ENCODE data around the gene TNFAIP8. TPM values are rescaled to one million over a fixed set of nuclear protein-coding genes. Genes with fewer than 3 reads are reported as not detected.

TNFAIP8 gene
- total and polyA plus RNA-seq, 9 of the 15 experiments (the other 6 are each of a cell fraction or from before 2014, with no cell fraction given), result 29.9 to 52.2 (median 44.8) TPM

GRCh38 chr5:119353213-119353612, 2.6 kb upstream of the TNFAIP8 start:
- H2AFZ ChIP-seq (ENCODE audit: low read depth, low read length), result no peak overlapping the region
- CTCF ChIA-PET (ENCODE audit: low intra/inter-chr PET ratio), result no interaction called here
- no peak overlapping the region for H3K27ac ChIP-seq (ENCODE audit: extremely low read depth, low read depth, low read length)
- intact Hi-C loops (cut with micrococcal nuclease) (no loop called here), in situ Hi-C loops (cut with MboI) (no loop called here)
- POLR2A ChIA-PET, result interaction anchor here (0.5 to 0.6 kb wide), 2 partner anchors 16 to 33 kb away, joined by 3 to 5 read pairs; no protein-coding TSS in a partner anchor
- no peaks in the 10 kb centered on the region for H3K9me3 ChIP-seq (replicated peaks; ENCODE audit: control insufficient read depth, insufficient read depth, low read depth, low read length)
- ATAC-seq (no peak), DNase-seq (ENCODE audit: extremely low read depth in 1 of 4, low spot score in 3 of 4) (no peak), FAIRE-seq (no peak)
- BruUV-seq (replicated peaks), result no TSS peak
- no peak overlapping the region for H3K9ac ChIP-seq (ENCODE audit: insufficient read depth in 1 of 2, low read depth in 2 of 2, low read length in 2 of 2)
- H3K4me2 ChIP-seq (ENCODE audit: insufficient read depth, low read length), result no peak overlapping the region
- no peak overlapping the region for H3K4me3 ChIP-seq
- no peaks in the 10 kb centered on the region for H3K27me3 ChIP-seq (ENCODE audit: control insufficient read depth in 2 of 2, insufficient read depth in 2 of 2, low read length in 2 of 2)
- 62% methylated on average over 2 of the region's 2 CpGs for WGBS (ENCODE audit: insufficient coverage, low coverage, missing lambda C conversion rate)
- H3K79me2 ChIP-seq (ENCODE audit: control insufficient read depth, insufficient read depth, low read length), result peaks cover 37% of the 10 kb centered on the region; the same call in 2 of the 3 replicates
- no peaks in the 10 kb centered on the region for H3K9me1 ChIP-seq (ENCODE audit: control insufficient read depth, insufficient read depth, low read length)
- no peak for TF ChIP-seq FOXA1 (IDR thresholded peaks at IDR 0.05; ENCODE audit: borderline replicate concordance)
- no peak for TF ChIP-seq EGR1 (conservative IDR thresholded peaks at IDR 0.05)
- TF ChIP-seq ATF1 (CRISPR knock-in tag; IDR thresholded peaks at IDR 0.05), result no peak
- TF ChIP-seq ATF1 (tag; IDR thresholded peaks at IDR 0.05), result no peak
- TF ChIP-seq SMAD3 (CRISPR knock-in tag; conservative IDR thresholded peaks at IDR 0.05), result no peak
- no peak for TF ChIP-seq MLLT1 (IDR thresholded peaks at IDR 0.05)
- TF ChIP-seq SIN3A (IDR thresholded peaks at IDR 0.05; ENCODE audit: borderline replicate concordance in 2 of 2, control insufficient read depth in 1 of 2, low read depth in 2 of 2, low read length in 2 of 2), result no peak
- TF ChIP-seq POLR3A (IDR thresholded peaks at IDR 0.05; ENCODE audit: borderline replicate concordance, extremely low read depth, insufficient read depth, insufficient read length), result no peak
- TF ChIP-seq ZNF778 (CRISPR knock-in tag; IDR thresholded peaks at IDR 0.05), result no peak
- TF ChIP-seq THAP7 (CRISPR knock-in tag; IDR thresholded peaks at IDR 0.05), result no peak
- no peak for TF ChIP-seq ZNF3 (CRISPR knock-in tag; IDR thresholded peaks at IDR 0.05)
- TF ChIP-seq SETDB1 (IDR thresholded peaks at IDR 0.05; ENCODE audit: low read length), result no peak
- TF ChIP-seq ZBTB8A (IDR thresholded peaks at IDR 0.05; ENCODE audit: partially characterized antibody), result no peak
- no peak for TF ChIP-seq JUND (IDR thresholded peaks at IDR 0.05; ENCODE audit: borderline replicate concordance, low read depth, low read length)
- TF ChIP-seq JUND (tag; IDR thresholded peaks at IDR 0.05; ENCODE audit: borderline replicate concordance, low read depth, low read length), result no peak
- no peak for TF ChIP-seq RBM15 (IDR thresholded peaks at IDR 0.05; ENCODE audit: insufficient read depth, low read length)
- TF ChIP-seq ETS2 (tag; IDR thresholded peaks at IDR 0.05; ENCODE audit: borderline replicate concordance, poor library complexity, severe bottlenecking), result no peak
- H4K20me1 ChIP-seq (replicated peaks; ENCODE audit: control insufficient read depth, insufficient read depth, low read length), result no peaks in the 10 kb centered on the region
- no peaks in the 10 kb centered on the region; the same call in 2 of the 3 replicates for H3K36me3 ChIP-seq (ENCODE audit: control insufficient read depth, insufficient read depth, low read length)
- H3K4me1 ChIP-seq (replicated peaks in 1 of 2; ENCODE audit: control insufficient read depth in 2 of 2, insufficient read depth in 2 of 2, low read length in 2 of 2), result peaks cover 0 to 15% of the 10 kb centered on the region in 2 experiments; a peak in 2 of 5 replicates
